K562 (cell line): ENCODE data around the gene PCDH1. TPM values are rescaled to one million over a fixed set of nuclear protein-coding genes. Genes with fewer than 3 reads are reported as not detected.
A peak's percentile ranks its signal among the peaks of the same experiment; 100 is the strongest.

ENCODE experiments used
- BDP1 ChIP-seq: IDR thresholded peaks from 3 replicates; pipeline ENCODE4 v1.6.1; 2011; ENCODE audit not compliant: insufficient read length, insufficient read depth
- EP300 ChIP-seq: IDR thresholded peaks from 2 replicates; pipeline ENCODE4 v1.6.1; 2012; ENCODE audit warnings: low read length, improper control_type of control experiment
- ETV6 ChIP-seq, 3 experiments: fragments of 150-350 bp in 1 of 3; sonication (generic) in 1 of 3; formaldehyde crosslinking in 1 of 3; IDR thresholded peaks; 2 replicates each; pipeline versions ENCODE4 v1.6.1 to v1.8.0; 2014 to 2022; ENCODE audit warnings: borderline replicate concordance in 2 of 3, low read depth in 2 of 3, antibody characterized with exemption in 1 of 3, low read length in 1 of 3, mild to moderate bottlenecking in 1 of 3, missing genetic modification reagents in 1 of 3
- GTF2A2 ChIP-seq: IDR thresholded peaks from 2 replicates; pipeline ENCODE4 v1.6.1; 2016; ENCODE audit warnings: mild to moderate bottlenecking, missing genetic modification characterization, missing compliant biosample characterization
- HNRNPK ChIP-seq: fragments of 200-400 bp; formaldehyde crosslinking; IDR thresholded peaks from one replicate; pipeline ENCODE4 v1.6.1; 2018; ENCODE audit warnings: mild to moderate bottlenecking, low read depth, low read length; ENCODE audit not compliant: poor library complexity, severe bottlenecking
- HNRNPLL ChIP-seq: fragments of 200-400 bp; formaldehyde crosslinking; IDR thresholded peaks from 2 replicates; pipeline ENCODE4 v1.6.1; 2017; ENCODE audit warnings: low read length, low read depth, mild to moderate bottlenecking; ENCODE audit not compliant: poor library complexity, severe bottlenecking
- KAT8 ChIP-seq: fragments of 450-650 bp; IDR thresholded peaks from 2 replicates; pipeline ENCODE4 v1.6.1; 2016; ENCODE audit warnings: low read depth, mild to moderate bottlenecking
- MLX ChIP-seq, 2 experiments: fragments of 450-650 bp in 1 of 2; sonication (generic) in 1 of 2; formaldehyde crosslinking; conservative IDR thresholded peaks; 2 replicates each; pipeline versions ENCODE4 v1.4.0 to v1.8.1; 2020 to 2022; ENCODE audit warnings: mild to moderate bottlenecking in 1 of 2, missing genetic modification reagents in 1 of 2
- MYC ChIP-seq, 2 experiments: fragments of 250-450 bp in 1 of 2; sonication (Bioruptor Pico) in 1 of 2; IDR thresholded peaks; 2 replicates each; pipeline versions ENCODE4 v1.5.1 to v1.6.1; 2012 to 2021; ENCODE audit warnings: low read depth in 2 of 2, borderline replicate concordance in 1 of 2, improper control_type of control experiment in 1 of 2, low read length in 1 of 2, mild to moderate bottlenecking in 1 of 2, moderate library complexity in 1 of 2
- ZC3H4 ChIP-seq: sonication (generic); formaldehyde crosslinking; IDR thresholded peaks from 2 replicates; pipeline ENCODE4 v1.9.0; 2021; ENCODE audit warnings: missing genetic modification reagents, borderline replicate concordance
- ZKSCAN3 ChIP-seq: fragments of 250-450 bp; sonication (Bioruptor Pico); IDR thresholded peaks from 2 replicates; pipeline ENCODE4 v1.4.0; 2020
- ZNF239 ChIP-seq: fragments of 250-450 bp; sonication (Bioruptor Pico); IDR thresholded peaks from 2 replicates; pipeline ENCODE4 v1.4.0; 2020; ENCODE audit warnings: mild to moderate bottlenecking
- ZNF384 ChIP-seq: IDR thresholded peaks from 2 replicates; pipeline ENCODE4 v1.6.1; 2012; ENCODE audit warnings: low read depth, low read length, improper control_type of control experiment
- ZNF407 ChIP-seq: fragments of 450-650 bp; IDR thresholded peaks from 2 replicates; pipeline ENCODE4 v1.6.1; 2016; ENCODE audit warnings: low read depth
- ZNF445 ChIP-seq: fragments of 250-450 bp; sonication (Bioruptor Pico); IDR thresholded peaks from 2 replicates; pipeline ENCODE4 v1.4.0; 2020; ENCODE audit warnings: low read depth, mild to moderate bottlenecking, moderate library complexity
- ZNF511 ChIP-seq: sonication (generic); formaldehyde crosslinking; IDR thresholded peaks from 2 replicates; pipeline ENCODE4 v1.8.0; 2022; ENCODE audit warnings: mild to moderate bottlenecking, missing genetic modification reagents
- ZNF644 ChIP-seq: fragments of 200-800 bp; sonication (Bioruptor generic); IDR thresholded peaks from 2 replicates; pipeline ENCODE4 v1.6.1; 2016; ENCODE audit warnings: low read depth, missing genetic modification characterization, missing compliant biosample characterization
- polyA plus RNA-seq, 8 experiments: library from polyadenylated mRNA; depleted of rRNA in 4 of 8; stranded (reverse) in 5 of 8; unstranded in 3 of 8; fragments of >200 nt; fragmentation: Nextera tagmentation in 2 of 8; fragmentation: Illumina TruSeq in 1 of 8; extraction: Ambion mirVana in 2 of 8; extraction: Trizol in 1 of 8; gene quantifications; 2 replicates each; pipeline versions ENCODE4 v1.2.1 to v1.2.3, GENCODE V29; 2011 to 2014; ENCODE audit warnings: inconsistent platforms in 1 of 8, missing spikeins in 1 of 8
- total RNA-seq, 7 experiments: library from RNA; depleted of rRNA in 6 of 7; stranded (reverse); fragments of >200 nt in 6 of 7; fragmentation: Illumina TruSeq in 2 of 7; extraction: Trizol in 2 of 7; gene quantifications; 2 replicates each; pipeline versions ENCODE4 v1.2.1 to v1.2.3, GENCODE V29; 2011 to 2021; ENCODE audit warnings: low replicate concordance in 1 of 7

PCDH1 gene
- total and polyA plus RNA-seq, 9 of the 15 experiments (the other 6 are each of a cell fraction or from before 2014, with no cell fraction given), result 0.11 to 3.6 (median 1.9) TPM; not detected in 1

GRCh38 chr5:141875795-141876627 is 2.2 kb downstream of the PCDH1 start (continued):
- TF ChIP-seq GTF2A2 (tag), result no peak
- no peak for TF ChIP-seq BDP1
- peak; percentile 38; the same call in 1 of the 2 replicates for TF ChIP-seq EP300
- no peak for TF ChIP-seq ZNF644
- no peak for TF ChIP-seq HNRNPK
- TF ChIP-seq ZNF511, result 0 out of 2 replicates have a peak, but pooled peaks have one; percentile 59
- no peak for TF ChIP-seq KAT8
- no peak for TF ChIP-seq ZNF239
- no peak for TF ChIP-seq ZC3H4 (CRISPR knock-in tag)
- no peak for TF ChIP-seq MLX (CRISPR knock-in tag; conservative IDR thresholded peaks at IDR 0.05)
- TF ChIP-seq HNRNPLL, result peak; percentile 76
- TF ChIP-seq ETV6 (IDR thresholded peaks at IDR 0.05; ENCODE audit: borderline replicate concordance in 1 of 2, low read depth in 2 of 2, low read length in 1 of 2), result no peak
- no peak for TF ChIP-seq ETV6 (CRISPR knock-in tag; IDR thresholded peaks at IDR 0.05; ENCODE audit: borderline replicate concordance)
- no peak for TF ChIP-seq ZNF384
- TF ChIP-seq MYC (IDR thresholded peaks at IDR 0.05; ENCODE audit: low read depth, low read length), result no peak
- no peak for TF ChIP-seq MYC (CRISPR knock-in tag; IDR thresholded peaks at IDR 0.05; ENCODE audit: borderline replicate concordance, low read depth)
- no peak for TF ChIP-seq ZNF407
- TF ChIP-seq ZKSCAN3 (CRISPR knock-in tag), result no peak
- no peak for TF ChIP-seq ZNF445
